Measurements from ENCODE around the gene KLHL3.

The KLHL3 gene

DNA sequence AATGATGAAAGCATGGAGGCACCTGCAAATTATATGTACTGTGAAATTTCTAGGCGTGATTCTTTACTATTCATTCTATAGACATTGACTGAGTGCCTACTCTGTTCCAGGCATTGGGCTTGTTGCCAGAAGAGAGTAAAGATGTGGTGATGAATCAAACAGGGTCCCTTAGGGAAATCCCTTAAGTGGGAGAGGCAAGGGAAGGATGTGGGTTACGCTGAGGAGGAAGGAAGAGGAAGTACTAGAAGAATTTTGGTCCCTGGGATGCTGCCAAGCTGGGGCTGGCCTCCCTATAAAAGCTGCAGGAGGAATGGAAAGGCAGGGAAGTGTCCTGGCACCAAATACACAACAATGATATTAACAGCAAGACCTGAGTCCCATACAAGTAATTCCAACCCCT, 160.0 kb downstream of the KLHL3 start:
- DNase-seq (ENCODE audit: low read depth): no peak

DNA sequence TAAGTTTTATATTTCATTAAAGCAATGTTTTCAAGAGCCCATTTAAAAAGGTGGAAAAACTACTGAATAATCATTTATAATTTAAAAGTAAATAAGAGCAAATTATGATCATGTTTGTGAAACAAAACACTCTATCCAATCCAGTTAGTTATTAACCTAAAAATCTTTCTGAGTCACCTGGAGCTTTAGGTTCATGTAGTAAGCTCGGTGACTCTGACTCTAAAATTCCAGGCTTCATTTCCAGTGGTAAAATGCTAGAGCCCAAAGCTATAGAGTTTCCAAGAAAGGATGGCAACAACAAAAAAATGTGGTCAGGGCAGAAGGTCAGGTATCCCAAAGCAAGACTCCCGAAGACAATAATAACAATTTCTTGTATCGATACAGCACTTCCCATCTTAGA, 160.7 kb downstream of the KLHL3 start:
- no peak for DNase-seq (ENCODE audit: low read depth)

DNA sequence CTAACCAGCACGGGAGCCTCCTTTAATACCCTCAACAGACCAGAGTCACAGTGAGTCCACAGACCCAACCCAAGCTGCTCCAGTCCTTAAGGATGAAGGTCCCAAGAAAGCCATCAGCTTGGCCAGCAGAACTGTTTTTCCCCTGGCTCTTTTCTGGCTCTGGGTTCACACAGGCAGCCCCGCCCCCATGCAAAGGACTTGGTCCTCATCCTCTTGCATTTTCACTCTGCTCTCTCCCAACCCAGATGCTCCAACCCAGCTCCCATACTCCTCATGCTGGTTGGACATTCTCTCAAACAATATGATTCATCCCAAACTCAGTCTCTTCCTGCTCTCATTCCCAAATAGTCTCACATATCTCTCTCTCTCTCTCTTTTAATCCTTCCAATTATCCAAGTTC, 162.5 kb downstream of the KLHL3 start:
- no peak for DNase-seq (ENCODE audit: low read depth)

DNA sequence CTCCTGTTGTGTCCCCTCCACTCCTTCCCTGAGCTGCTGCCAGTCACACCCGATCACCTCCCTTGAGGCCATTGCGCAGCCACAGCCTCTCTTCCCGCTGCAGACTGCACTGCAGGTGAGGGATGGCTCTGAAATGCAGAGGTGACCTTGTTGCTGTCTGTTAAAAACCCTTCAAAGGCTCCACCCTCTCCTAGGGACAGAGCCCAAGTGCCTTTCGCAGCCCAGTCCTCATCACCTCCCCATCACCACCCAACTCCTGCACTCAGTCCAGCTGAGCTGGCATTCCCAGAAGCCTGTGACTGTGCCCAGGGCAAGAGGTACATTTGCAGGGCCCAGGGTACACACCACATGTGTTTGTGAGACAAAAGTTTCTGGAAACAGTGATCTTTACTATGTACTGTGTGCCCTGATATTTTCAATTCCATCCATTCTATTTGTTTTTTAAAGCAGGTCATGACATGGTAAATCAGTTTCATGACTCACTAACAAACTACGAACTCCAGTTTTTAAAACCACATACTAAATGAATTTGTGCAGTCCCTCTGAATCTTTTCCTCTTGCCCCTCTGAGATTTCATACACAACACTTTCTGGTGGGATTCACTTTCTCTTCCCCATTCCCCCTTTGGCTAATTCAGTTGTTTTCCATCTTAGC, 163.7 kb downstream of the KLHL3 start:
- no peak for DNase-seq (ENCODE audit: low read depth)

DNA sequence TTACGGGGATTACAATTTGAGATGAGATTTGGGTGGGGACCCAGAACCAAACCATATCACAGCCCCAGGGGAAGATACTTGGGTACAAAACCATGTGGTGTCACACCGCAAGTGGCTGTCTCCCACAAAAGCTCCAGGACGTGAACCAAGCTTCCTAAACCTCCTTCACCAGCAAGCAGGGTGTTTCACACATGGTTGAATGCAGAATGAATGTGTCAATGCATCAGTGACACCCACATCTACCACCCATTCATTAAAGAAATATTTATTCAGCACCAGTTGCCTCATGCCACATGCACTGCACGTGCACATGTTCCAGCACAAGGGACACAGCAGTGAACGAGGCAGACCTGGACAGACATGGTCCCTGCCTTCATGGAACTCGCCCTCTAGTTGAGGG, 165.8 kb downstream of the KLHL3 start:
- no peak for DNase-seq (ENCODE audit: low read depth)
